Prostate gland (tissue), 2 donors: Measurements from ENCODE around the gene IFT57. TPM values are rescaled to one million over a fixed set of nuclear protein-coding genes. Genes with fewer than 3 reads are reported as not detected.

Experiments used
- DNase-seq: peaks from one replicate; pipeline ENCODE4 v3.0.0-alpha.2; 2019; ENCODE audit warnings: low spot score
- H3K27ac ChIP-seq, 2 donors: fragments of 200-600 bp; sonication (generic); 2 replicates each; pipeline ENCODE4 v1.5.1; 2017 to 2019
- H3K27me3 ChIP-seq: fragments of 200-600 bp; sonication (generic); replicated peaks from 2 replicates; pipeline ENCODE4 v1.5.1; 2019; ENCODE audit not compliant: insufficient read depth
- H3K36me3 ChIP-seq, 2 donors: fragments of 200-600 bp; sonication (generic); 1 replicate in 1 of 2; 2 replicates in 1 of 2; pipeline versions ENCODE4 v1.5.1 to v1.8.1; 2017 to 2019
- H3K4me1 ChIP-seq: fragments of 200-600 bp; sonication (generic); replicated peaks from 2 replicates; pipeline ENCODE4 v1.5.1; 2019
- H3K4me3 ChIP-seq, 2 donors: fragments of 200-600 bp; sonication (generic); 2 replicates each; pipeline ENCODE4 v1.5.1; 2017 to 2019
- H3K9me3 ChIP-seq: fragments of 200-600 bp; sonication (generic); 2 replicates; pipeline ENCODE4 v1.5.1; 2017
- POLR2A ChIP-seq: fragments of 450-650 bp; IDR thresholded peaks from one replicate; pipeline ENCODE4 v1.6.1; 2016; ENCODE audit warnings: antibody characterized with exemption, mild to moderate bottlenecking
- POLR2AphosphoS5 ChIP-seq: sonication (generic); formaldehyde crosslinking; IDR thresholded peaks from one replicate; pipeline ENCODE4 v1.6.1; 2017; ENCODE audit warnings: antibody characterized with exemption
- WGBS: methylation state at CpG from one replicate; pipeline ENCODE4 v1.1.5; 2018; 5-methylcytosine and 5-hydroxymethylcytosine counted together
- intact Hi-C: fragments of 100-400 bp; cut with DNase I; formaldehyde crosslinking; loops from one replicate; pipeline ENCODE4 v1.14.2; 2022
- total RNA-seq, 2 donors: library from RNA; depleted of rRNA; stranded (reverse); fragments of >200 nt; gene quantifications; one replicate each; pipeline ENCODE4 v1.1.0, GENCODE V29; 2016
- TF ChIP-seq, protein P1 (sequence below), 4 experiments: fragments of 200-600 bp in 2 of 4; fragments of 450-650 bp in 2 of 4; sonication (generic) in 2 of 4; IDR thresholded peaks; 1 replicate in 3 of 4; 2 replicates in 1 of 4; pipeline ENCODE4 v1.5.1; 2016 to 2019; ENCODE audit warnings: antibody characterized with exemption in 4 of 4, mild to moderate bottlenecking in 2 of 4, moderate library complexity in 2 of 4

The IFT57 gene
- total RNA-seq, 2 donors from 2014 or later: 88.8 to 163 TPM

- Histone ChIP-seq H3K36me3 (no peaks in the 10 kb centered on the region), H3K4me1 (peaks cover 8% of the 10 kb centered on the region), H3K27me3 (no peaks in the 10 kb centered on the region), H3K9me3 (no peaks in the 10 kb centered on the region), H3K27ac (no peak overlapping the region), H3K4me3 (no peak overlapping the region)
- intact Hi-C loops: no loop called here
- DNase-seq: no peak
- TF ChIP-seq POLR2A: no peak
- WGBS: 79% methylated on average over 6 of the region's 6 CpGs
Measured at GRCh38 chr3:108227131-108227530, 4.9 kb upstream of the IFT57 start.

DNA sequence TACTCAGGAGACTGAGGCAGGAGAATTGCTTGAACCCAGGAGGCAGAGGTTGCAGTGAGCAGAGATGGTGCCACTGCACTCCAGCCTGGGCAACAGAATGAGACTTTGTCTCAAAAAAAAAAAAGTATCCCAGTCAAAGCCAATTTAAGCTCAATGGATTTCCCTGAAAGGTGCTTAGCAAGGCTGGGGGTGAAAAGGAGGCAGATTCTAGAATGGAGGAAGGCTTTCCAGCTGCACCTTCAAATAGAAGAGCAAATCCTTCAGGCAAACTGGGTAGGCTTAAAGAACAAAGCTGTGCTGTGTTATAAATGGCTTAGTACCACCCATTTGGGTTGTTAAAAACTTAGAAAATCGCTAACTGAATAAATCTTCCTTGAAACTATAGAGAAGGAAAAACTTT, 3.0 kb upstream of the IFT57 start:
- intact Hi-C loops: no loop called here

GRCh38 chr3:108223928-108224327, 1.7 kb upstream of the IFT57 start:
- Histone ChIP-seq H3K36me3 (no peaks in the 10 kb centered on the region), H3K9me3 (no peaks in the 10 kb centered on the region), H3K27ac (peak overlapping the region; percentile 46 to 84), H3K4me3 (no peak overlapping the region), H3K4me1 (peaks cover 8% of the 10 kb centered on the region), H3K27me3 (no peaks in the 10 kb centered on the region)
- DNase-seq: no peak
- intact Hi-C loops: loop anchor here (5.0 kb wide), 2 partner anchors 137 to 282 kb away; no protein-coding TSS in a partner anchor
- TF ChIP-seq, protein P1, sequence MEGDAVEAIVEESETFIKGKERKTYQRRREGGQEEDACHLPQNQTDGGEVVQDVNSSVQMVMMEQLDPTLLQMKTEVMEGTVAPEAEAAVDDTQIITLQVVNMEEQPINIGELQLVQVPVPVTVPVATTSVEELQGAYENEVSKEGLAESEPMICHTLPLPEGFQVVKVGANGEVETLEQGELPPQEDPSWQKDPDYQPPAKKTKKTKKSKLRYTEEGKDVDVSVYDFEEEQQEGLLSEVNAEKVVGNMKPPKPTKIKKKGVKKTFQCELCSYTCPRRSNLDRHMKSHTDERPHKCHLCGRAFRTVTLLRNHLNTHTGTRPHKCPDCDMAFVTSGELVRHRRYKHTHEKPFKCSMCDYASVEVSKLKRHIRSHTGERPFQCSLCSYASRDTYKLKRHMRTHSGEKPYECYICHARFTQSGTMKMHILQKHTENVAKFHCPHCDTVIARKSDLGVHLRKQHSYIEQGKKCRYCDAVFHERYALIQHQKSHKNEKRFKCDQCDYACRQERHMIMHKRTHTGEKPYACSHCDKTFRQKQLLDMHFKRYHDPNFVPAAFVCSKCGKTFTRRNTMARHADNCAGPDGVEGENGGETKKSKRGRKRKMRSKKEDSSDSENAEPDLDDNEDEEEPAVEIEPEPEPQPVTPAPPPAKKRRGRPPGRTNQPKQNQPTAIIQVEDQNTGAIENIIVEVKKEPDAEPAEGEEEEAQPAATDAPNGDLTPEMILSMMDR (IDR thresholded peaks at IDR 0.05): no peak
- peak; percentile 31 for TF ChIP-seq POLR2AphosphoS5
- WGBS: 23% methylated on average over 4 of the region's 4 CpGs

More for the DNA sequence above, 3.0 kb upstream of the IFT57 start:
- no peak overlapping the region for H3K27ac ChIP-seq
- no peak overlapping the region for H3K4me3 ChIP-seq
- H3K27me3 ChIP-seq: no peaks in the 10 kb centered on the region
- no peak for TF ChIP-seq POLR2A
- no peak for TF ChIP-seq POLR2AphosphoS5
- TF ChIP-seq, protein P1 (IDR thresholded peaks at IDR 0.05): no peak
- no peaks in the 10 kb centered on the region for H3K9me3 ChIP-seq
- peaks cover 8% of the 10 kb centered on the region for H3K4me1 ChIP-seq
- H3K36me3 ChIP-seq: no peaks in the 10 kb centered on the region
- DNase-seq: no peak
- WGBS: 73% methylated on average over 1 of the region's 1 CpG

GRCh38 chr3:108222853-108223565, 785 bp upstream of the IFT57 start:
- TF ChIP-seq POLR2AphosphoS5: no peak
- Histone ChIP-seq H3K27ac (peak overlapping the region; percentile 82 to 84), H3K27me3 (no peaks in the 10 kb centered on the region), H3K36me3 (no peaks in the 10 kb centered on the region), H3K9me3 (no peaks in the 10 kb centered on the region), H3K4me3 (peak overlapping the region; percentile 60 to 76), H3K4me1 (peaks cover 8% of the 10 kb centered on the region)
- 7% methylated on average over 5 of the region's 5 CpGs for WGBS
- intact Hi-C loops: loop anchor here (5.0 kb wide), 2 partner anchors 136 to 281 kb away; no protein-coding TSS in a partner anchor
- no peak for DNase-seq

DNA sequence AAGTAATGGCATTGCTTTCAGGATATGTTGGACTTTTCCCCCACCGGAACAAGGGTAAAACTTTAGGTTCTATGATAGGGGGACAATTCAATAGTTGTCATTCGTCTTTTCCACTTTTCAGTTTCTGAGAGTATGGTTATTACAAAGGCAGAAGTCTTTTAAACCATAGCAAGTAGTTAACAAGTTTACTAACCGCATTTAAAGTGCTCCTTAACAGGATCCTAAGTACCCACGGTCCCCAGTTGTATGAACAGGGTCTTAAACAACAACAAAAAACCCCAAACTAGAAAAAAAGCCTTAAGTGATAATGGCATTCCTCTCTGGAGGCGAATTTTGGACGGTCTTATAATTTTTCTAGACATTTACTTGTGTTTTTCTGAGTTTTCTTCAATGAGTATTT, 831 bp downstream of the IFT57 start:
- TF ChIP-seq POLR2AphosphoS5 (no peak), POLR2A (no peak)
- TF ChIP-seq, protein P1 (IDR thresholded peaks at IDR 0.05): no peak
- Histone ChIP-seq H3K4me3 (peak overlapping the region; percentile 60 to 76), H3K4me1 (peaks cover 8% of the 10 kb centered on the region), H3K9me3 (no peaks in the 10 kb centered on the region), H3K27me3 (no peaks in the 10 kb centered on the region), H3K27ac (peak overlapping the region; percentile 82 to 84), H3K36me3 (no peaks in the 10 kb centered on the region)
- WGBS: 9% methylated on average over 6 of the region's 6 CpGs
- no peak for DNase-seq
- intact Hi-C loops: loop anchor here (5.0 kb wide), 2 partner anchors 134 to 279 kb away; no protein-coding TSS in a partner anchor

GRCh38 chr3:108219336-108219735, 2.9 kb downstream of the IFT57 start:
- Histone ChIP-seq H3K4me1 (peaks cover 7% of the 10 kb centered on the region), H3K27ac (no peak overlapping the region), H3K4me3 (peak overlapping the region in 1 of 2 donors; percentile 60), H3K27me3 (no peaks in the 10 kb centered on the region), H3K9me3 (no peaks in the 10 kb centered on the region), H3K36me3 (no peaks in the 10 kb centered on the region)
- intact Hi-C loops: no loop called here
- WGBS: 91% methylated on average over 9 of the region's 9 CpGs
- no peak for TF ChIP-seq POLR2A
- TF ChIP-seq POLR2AphosphoS5: no peak
- TF ChIP-seq, protein P1 (IDR thresholded peaks at IDR 0.05): no peak
- no peak for DNase-seq
